Measurements from ENCODE around the gene SCLY. TPM values are rescaled to one million over a fixed set of nuclear protein-coding genes. Genes with fewer than 3 reads are reported as not detected.

Gene SCLY
- total and polyA plus RNA-seq, 2 of the 8 experiments (the other 6 are each of a cell fraction or from before 2014, with no cell fraction given), result 79.0 to 79.5 TPM

- Histone ChIP-seq H2AFZ (ENCODE audit: low read length) (no peak overlapping the region), H2BK12ac (ENCODE audit: low read depth, low read length) (0 out of 2 replicates have a peak overlapping the region, but pooled peaks have one; percentile 27), H3K23ac (ENCODE audit: insufficient read length) (no peak overlapping the region), H4K20me1 (replicated peaks in 1 of 2; ENCODE audit: control insufficient read depth in 1 of 2, insufficient read depth in 2 of 2, low read length in 2 of 2) (peaks cover 2 to 4% of the 10 kb centered on the region in 2 experiments), H3K79me2 (ENCODE audit: control insufficient read depth in 1 of 2, insufficient read depth in 2 of 2, low read length in 2 of 2) (no peaks in the 10 kb centered on the region), H4K91ac (replicated peaks; ENCODE audit: insufficient read length, low read length) (peak overlapping the region; percentile 69), H3K23me2 (ENCODE audit: low read depth, low read length) (no peaks in the 10 kb centered on the region), H3K79me1 (ENCODE audit: low read depth, low read length) (0 out of 2 replicates have a peak, but pooled peaks cover 2% of the 10 kb centered on the region), H3K27me3 (replicated peaks in 1 of 4; ENCODE audit: control insufficient read depth in 3 of 4, extremely low read depth in 1 of 4, insufficient read depth in 3 of 4, low read length in 3 of 4) (no peaks in the 10 kb centered on the region), H3K14ac (ENCODE audit: insufficient read length) (no peak overlapping the region), H4K5ac (ENCODE audit: insufficient read length, low read depth, low read length) (no peak overlapping the region), H2BK15ac (ENCODE audit: low read length) (0 out of 2 replicates have a peak overlapping the region, but pooled peaks have one; percentile 16), H3K4me2 (ENCODE audit: insufficient read depth in 1 of 2, low read depth in 2 of 2, low read length in 2 of 2) (peak overlapping the region; percentile 21 to 22; a peak in 2 of 4 replicates), H3K36me3 (ENCODE audit: control insufficient read depth in 2 of 4, insufficient read depth in 4 of 4, low read length in 3 of 4) (peaks cover 0 to 15% (median 6%) of the 10 kb centered on the region in 4 experiments; a peak in 5 of 8 replicates), H3K4me1 (replicated peaks in 1 of 4; ENCODE audit: control insufficient read depth in 3 of 4, insufficient read depth in 4 of 4, low read length in 3 of 4) (peaks cover 0 to 18% (median 13%) of the 10 kb centered on the region in 4 experiments; a peak in 6 of 7 replicates), H2AK5ac (ENCODE audit: low read depth, low read length) (0 out of 2 replicates have a peak overlapping the region, but pooled peaks have one; percentile 4), H2BK20ac (ENCODE audit: low read length) (no peak overlapping the region), H3K56ac (replicated peaks; ENCODE audit: insufficient read length, low read depth, low read length) (peak overlapping the region; percentile 56), H3K4me3 (ENCODE audit: extremely low read depth in 1 of 4, insufficient read depth in 2 of 4, low read depth in 3 of 4, low read length in 4 of 4) (no peak overlapping the region), H2BK5ac (ENCODE audit: low read depth, low read length) (peak overlapping the region; percentile 52; the same call in 1 of the 2 replicates), H3K27ac (ENCODE audit: low read depth, low read length) (peak overlapping the region; percentile 30; the same call in 1 of the 2 replicates), H3K9me3 (ENCODE audit: insufficient read depth in 2 of 2, low read depth in 1 of 2, low read length in 1 of 2) (no peaks in the 10 kb centered on the region), H3K4ac (replicated peaks; ENCODE audit: insufficient read length, low read depth, low read length) (peak overlapping the region; percentile 75), H4K8ac (ENCODE audit: extremely low read depth, insufficient read depth, low read length) (0 out of 2 replicates have a peak overlapping the region, but pooled peaks have one; percentile 19), H2BK120ac (replicated peaks; ENCODE audit: low read depth, low read length) (no peak overlapping the region), H3K18ac (ENCODE audit: extremely low read depth, low read length) (peak overlapping the region; percentile 95), H3K9ac (replicated peaks in 1 of 4; ENCODE audit: extremely low read depth in 1 of 4, low read depth in 3 of 4, low read length in 3 of 4) (peak overlapping the region in 1 of 4 experiments; percentile 12; a peak in 2 of 7 replicates)
- POLR2A ChIA-PET (ENCODE audit: partially characterized antibody), result interaction anchor here (0.9 to 2.0 kb wide), 4 partner anchors 12 to 143 kb away, joined by 3 to 7 read pairs (median 3); no protein-coding TSS in a partner anchor
- 72% methylated on average over 22 of the region's 22 CpGs; no CpG with 5 or more reads in 1 of the 2 experiments for WGBS, 2 experiments (ENCODE audit: extremely low coverage in 1 of 2, insufficient coverage in 1 of 2, insufficient read length in 1 of 2, insufficient replicate concordance in 2 of 2, low coverage in 1 of 2, low lambda C conversion rate in 2 of 2, missing lambda C conversion rate in 1 of 2)
- CTCF ChIA-PET (ENCODE audit: partially characterized antibody), result no interaction called here
- FAIRE-seq, result peak; percentile 72
- DNase-seq (ENCODE audit: low read depth in 1 of 2, low spot score in 2 of 2), result peak in 1 of 2 experiments; percentile 65
- TF ChIP-seq RBBP5 (IDR thresholded peaks at IDR 0.05; ENCODE audit: borderline replicate concordance, low read depth, low read length) (no peak), POU5F1 (IDR thresholded peaks at IDR 0.05; ENCODE audit: low read depth, low read length) (no peak), SAP30 (IDR thresholded peaks at IDR 0.05; ENCODE audit: insufficient read depth, insufficient replicate concordance, low read length) (no peak), GTF2F1 (IDR thresholded peaks at IDR 0.05; ENCODE audit: borderline replicate concordance, low read depth, low read length) (no peak), ZNF274 (IDR thresholded peaks at IDR 0.05; ENCODE audit: borderline replicate concordance, extremely low read depth, low read length) (no peak), CTBP2 (IDR thresholded peaks at IDR 0.05; ENCODE audit: borderline replicate concordance, insufficient read depth, insufficient read length, low read length) (no peak)
These were observed 35.7 kb downstream of the SCLY start for GRCh38 chr2:238096311-238097011.
